HepG2 (cell line): ENCODE data around the gene CA9. TPM values are rescaled to one million over a fixed set of nuclear protein-coding genes. Genes with fewer than 3 reads are reported as not detected.
A peak's percentile ranks its signal among the peaks of the same experiment; 100 is the strongest.

Experiments used
- ATAC-seq: fragments of 200-7000 bp; cut with Tn5 transposase; 3 replicates; pipeline ENCODE4 v1.9.1; 2020; ENCODE audit warnings: mild to moderate bottlenecking, moderate library complexity
- BruUV-seq: library from RNA; stranded (reverse); fragments of 400-500 nt; replicated peaks from 2 replicates; lab custom pipeline; 2021; lab: Mats Ljungman, UMichigan
- CTCF ChIA-PET: fragments of 300-600 bp; formaldehyde crosslinking; extraction: SDS; loops from one replicate; lab custom pipeline; 2021; ENCODE audit warnings: low total read pairs, inconsistent platforms, low intra/inter-chr PET ratio; lab: Yijun Ruan, JAX
- POLR2A ChIA-PET: fragments of 350-600 bp; sonication (Branson Sonifier 250); formaldehyde crosslinking; loops from one replicate; lab custom pipeline; 2020; ENCODE audit warnings: antibody characterized with exemption, inconsistent platforms; lab: Yijun Ruan, JAX
- DNase-seq: peaks from one replicate; pipeline ENCODE4 v3.0.0-alpha.2; 2015; ENCODE audit warnings: low spot score
- FAIRE-seq: peaks from 3 replicates; lab custom pipeline; 2011; peaks lifted over from hg19 to GRCh38; lab: Jason Lieb, UNC
- H2AFZ ChIP-seq: one replicate; pipeline ENCODE4 v1.6.1; 2011; ENCODE audit warnings: low read length, inconsistent platforms
- H3K27ac ChIP-seq: fragments of 300-600 bp; 3 replicates; pipeline ENCODE4 v1.8.0; 2011; ENCODE audit warnings: mixed run types, mild to moderate bottlenecking, mixed read lengths, low read length, inconsistent platforms; ENCODE audit not compliant: insufficient read depth; ENCODE audit errors: extremely low read length
- H3K27me3 ChIP-seq, 2 experiments: fragments of 200-600 bp in 1 of 2; 2 replicates in 1 of 2; 3 replicates in 1 of 2; pipeline versions ENCODE4 v1.6.0 to v1.8.0; 2011; ENCODE audit warnings: low read length in 2 of 2, mild to moderate bottlenecking in 2 of 2, moderate library complexity in 2 of 2, inconsistent platforms in 1 of 2; ENCODE audit not compliant: insufficient read depth in 2 of 2, control insufficient read depth in 1 of 2
- H3K36me3 ChIP-seq, 2 experiments: fragments of 200-600 bp in 1 of 2; replicated peaks in 1 of 2; 2 replicates in 1 of 2; 3 replicates in 1 of 2; pipeline versions ENCODE4 v1.5.1 to v1.8.0; 2011; ENCODE audit warnings: low read length in 2 of 2, inconsistent platforms in 1 of 2; ENCODE audit not compliant: insufficient read depth in 2 of 2, control insufficient read depth in 1 of 2
- H3K4me1 ChIP-seq: 2 replicates; pipeline ENCODE4 v1.5.1; 2012; ENCODE audit warnings: low read length, inconsistent platforms; ENCODE audit not compliant: insufficient read depth
- H3K4me2 ChIP-seq: 2 replicates; pipeline ENCODE4 v1.6.0; 2011; ENCODE audit warnings: low read depth, low read length, inconsistent platforms
- H3K4me3 ChIP-seq, 3 experiments: fragments of 200-600 bp in 1 of 3; sonication (generic), shearing (Covaris generic) in 1 of 3; replicated peaks in 1 of 3; 2 replicates each; pipeline ENCODE4 v1.5.1; 2011 to 2016; ENCODE audit warnings: low read length in 3 of 3, inconsistent platforms in 2 of 3, low read depth in 2 of 3, mild to moderate bottlenecking in 2 of 3, control low read depth in 1 of 3, mixed read lengths in 1 of 3; ENCODE audit not compliant: insufficient read depth in 1 of 3
- H3K79me2 ChIP-seq: one replicate; pipeline ENCODE4 v1.6.1; 2011; ENCODE audit warnings: low read length, inconsistent platforms; ENCODE audit not compliant: insufficient read depth
- H3K9ac ChIP-seq: 2 replicates; pipeline ENCODE4 v1.6.0; 2011; ENCODE audit warnings: mild to moderate bottlenecking, low read depth, low read length, inconsistent platforms; ENCODE audit not compliant: insufficient read depth
- H3K9me3 ChIP-seq: 2 replicates; pipeline ENCODE4 v1.5.1; 2012; ENCODE audit warnings: mild to moderate bottlenecking, low read length
- H4K20me1 ChIP-seq: 2 replicates; pipeline ENCODE4 v1.6.0; 2011; ENCODE audit warnings: inconsistent platforms, mild to moderate bottlenecking, low read length, moderate library complexity; ENCODE audit not compliant: insufficient read depth
- HMG20B ChIP-seq: conservative IDR thresholded peaks from 2 replicates; pipeline ENCODE4 v1.6.1; 2016; ENCODE audit warnings: missing genetic modification reagents, missing compliant biosample characterization
- MEF2D ChIP-seq: sonication (generic); formaldehyde crosslinking; IDR thresholded peaks from 2 replicates; pipeline ENCODE4 v1.5.1; 2020; ENCODE audit warnings: mild to moderate bottlenecking, missing genetic modification reagents
- NFE2L2 ChIP-seq: fragments of 150-350 bp; IDR thresholded peaks from 2 replicates; pipeline ENCODE4 v1.6.1; 2014; ENCODE audit warnings: low read length
- RXRB ChIP-seq: IDR thresholded peaks from 2 replicates; pipeline ENCODE4 v1.6.1; 2016; ENCODE audit warnings: borderline replicate concordance, missing genetic modification reagents, missing compliant biosample characterization
- THAP11 ChIP-seq: IDR thresholded peaks from 2 replicates; pipeline ENCODE4 v1.6.1; 2016; ENCODE audit warnings: missing biosample characterization, missing genetic modification reagents
- ZNF775 ChIP-seq: sonication (generic); formaldehyde crosslinking; IDR thresholded peaks from 2 replicates; pipeline ENCODE4 v1.4.0; 2020; ENCODE audit warnings: missing genetic modification reagents, mild to moderate bottlenecking, moderate library complexity, borderline replicate concordance
- ZSCAN25 ChIP-seq: sonication (generic); formaldehyde crosslinking; IDR thresholded peaks from 2 replicates; pipeline ENCODE4 v1.8.0; 2022; ENCODE audit warnings: mild to moderate bottlenecking, missing genetic modification reagents
- WGBS: methylation state at CpG from one replicate; pipeline ENCODE4 v1.1.6; 2017; ENCODE audit warnings: low lambda C conversion rate; 5-methylcytosine and 5-hydroxymethylcytosine counted together
- in situ Hi-C: cut with HindIII; loops from 2 replicates; pipeline ENCODE4 v1.10.0; 2017; ENCODE audit warnings: low pct_unique_long_range_greater_than_20kb; ENCODE audit not compliant: extremely low pct_ligation_motif_present
- intact Hi-C: fragments of 100-400 bp; cut with micrococcal nuclease; formaldehyde crosslinking; loops from one replicate; pipeline ENCODE4 v1.10.0; 2022; ENCODE audit not compliant: unreplicated experiment
- polyA plus RNA-seq, 8 experiments: library from polyadenylated mRNA; depleted of rRNA in 3 of 8; stranded (reverse) in 7 of 8; unstranded in 1 of 8; fragments of >200 nt; fragmentation: Illumina TruSeq in 4 of 8; extraction: Trizol in 4 of 8; gene quantifications; 2 replicates each; pipeline versions ENCODE4 v1.2.1 to v1.2.3, GENCODE V29; 2011 to 2016; ENCODE audit warnings: low read depth in 4 of 8, missing spikeins in 1 of 8, mixed read lengths in 1 of 8; ENCODE audit not compliant: insufficient read depth in 1 of 8
- total RNA-seq, 5 experiments: library from RNA; depleted of rRNA; stranded (reverse); fragments of >200 nt; fragmentation: Illumina TruSeq; extraction: Trizol; gene quantifications; 2 replicates each; pipeline ENCODE4 v1.2.3, GENCODE V29; 2016; ENCODE audit warnings: low read depth in 1 of 5
- TF ChIP-seq, protein P1 (sequence below): sonication (generic); formaldehyde crosslinking; IDR thresholded peaks from 2 replicates; pipeline ENCODE4 v1.4.0; 2020; ENCODE audit warnings: missing genetic modification reagents
- TF ChIP-seq, protein P2 (sequence below): sonication (generic); formaldehyde crosslinking; conservative IDR thresholded peaks from 2 replicates; pipeline ENCODE4 v1.4.0; 2020; ENCODE audit warnings: missing genetic modification reagents
- TF ChIP-seq, protein P3 (sequence below): IDR thresholded peaks from 2 replicates; pipeline ENCODE4 v1.6.1; 2018; ENCODE audit warnings: missing genetic modification reagents
- TF ChIP-seq, protein P4 (sequence below): sonication (generic); formaldehyde crosslinking; IDR thresholded peaks from 2 replicates; pipeline ENCODE4 v1.8.0; 2022; ENCODE audit warnings: low read depth, missing genetic modification reagents
- TF ChIP-seq, protein P5 (sequence below): sonication (generic); formaldehyde crosslinking; IDR thresholded peaks from 2 replicates; pipeline ENCODE4 v1.5.0; 2020; ENCODE audit warnings: mild to moderate bottlenecking, missing genetic modification reagents
- TF ChIP-seq, protein P6 (sequence below): sonication (generic); formaldehyde crosslinking; IDR thresholded peaks from 2 replicates; pipeline ENCODE4 v1.4.0; 2020; ENCODE audit warnings: mild to moderate bottlenecking, missing genetic modification reagents

The CA9 gene
- total and polyA plus RNA-seq, 2 of the 13 experiments (the other 11 are each of a cell fraction or from before 2014, with no cell fraction given): 0.13 to 152 TPM

DNA sequence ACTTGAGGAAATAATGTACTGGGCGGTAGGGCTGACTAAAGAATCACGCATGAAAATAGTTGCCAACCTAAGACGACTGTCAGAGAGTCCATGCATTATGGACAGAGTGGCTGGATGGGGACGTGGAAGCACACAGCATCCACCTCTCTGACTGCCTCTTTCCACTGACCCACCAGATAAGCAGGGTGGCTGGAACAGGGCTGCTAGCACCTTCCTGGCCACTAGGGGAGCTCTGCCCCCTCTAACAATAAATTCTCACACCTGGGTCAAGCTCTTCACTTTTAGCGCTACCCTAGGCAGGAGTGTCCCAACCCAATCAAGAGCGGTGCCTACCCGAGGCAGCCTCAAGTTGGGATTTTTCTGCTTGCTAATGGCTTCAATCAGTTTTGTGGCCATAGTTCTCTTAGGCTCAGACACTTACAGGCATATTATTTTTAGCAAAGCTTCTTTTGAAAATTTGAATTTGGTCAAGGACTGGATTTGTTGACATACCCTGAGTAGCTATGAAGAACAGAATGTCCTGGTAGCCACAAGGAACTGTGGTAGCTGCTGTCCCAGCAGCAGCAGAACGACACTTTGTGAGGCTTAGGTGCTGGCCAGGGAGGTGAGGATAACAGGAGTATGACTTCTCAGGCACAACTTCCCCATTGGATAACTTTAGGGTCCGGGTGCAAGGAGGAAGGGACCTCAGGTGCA is 22.9 kb downstream of the CA9 start:
- peak; percentile 92 for ATAC-seq
- 47% methylated on average over 8 of the region's 9 CpGs for WGBS
- Histone ChIP-seq H3K27ac (no peak overlapping the region), H3K27me3 (no peaks in the 10 kb centered on the region), H3K4me3 (no peak overlapping the region), H4K20me1 (no peaks in the 10 kb centered on the region), H3K36me3 (peaks cover 24 to 49% of the 10 kb centered on the region in 2 experiments; a peak in 4 of 5 replicates), H3K4me2 (no peak overlapping the region), H3K79me2 (no peaks in the 10 kb centered on the region), H3K9me3 (no peaks in the 10 kb centered on the region), H3K4me1 (peaks cover 19% of the 10 kb centered on the region), H3K9ac (no peak overlapping the region), H2AFZ (no peak overlapping the region)
- BruUV-seq: no TSS peak
- intact Hi-C loops: loop anchor here (2.0 to 10.0 kb wide), 2 partner anchors 36 to 52 kb away; no protein-coding TSS in a partner anchor
- in situ Hi-C loops: loop anchor here (5.0 kb wide), 1 partner anchor 34 kb away; no protein-coding TSS in a partner anchor
- CTCF ChIA-PET: interaction anchor here (1.5 kb wide), 2 partner anchors 31 to 38 kb away, joined by 5 to 9 read pairs; partner anchors contain the start of genes ARHGEF39, CCDC107 and RMRP
- POLR2A ChIA-PET: interaction anchor here (0.6 to 2.3 kb wide), 13 partner anchors 9 to 60 kb away, joined by 3 to 12 read pairs (median 7); partner anchors contain the start of genes ARHGEF39, CA9, CCDC107 and CREB3
- FAIRE-seq: peak; percentile 64
- DNase-seq: peak; percentile 59
- no peak for TF ChIP-seq NFE2L2
- no peak for TF ChIP-seq ZSCAN25 (CRISPR knock-in tag)
- TF ChIP-seq, protein P1, sequence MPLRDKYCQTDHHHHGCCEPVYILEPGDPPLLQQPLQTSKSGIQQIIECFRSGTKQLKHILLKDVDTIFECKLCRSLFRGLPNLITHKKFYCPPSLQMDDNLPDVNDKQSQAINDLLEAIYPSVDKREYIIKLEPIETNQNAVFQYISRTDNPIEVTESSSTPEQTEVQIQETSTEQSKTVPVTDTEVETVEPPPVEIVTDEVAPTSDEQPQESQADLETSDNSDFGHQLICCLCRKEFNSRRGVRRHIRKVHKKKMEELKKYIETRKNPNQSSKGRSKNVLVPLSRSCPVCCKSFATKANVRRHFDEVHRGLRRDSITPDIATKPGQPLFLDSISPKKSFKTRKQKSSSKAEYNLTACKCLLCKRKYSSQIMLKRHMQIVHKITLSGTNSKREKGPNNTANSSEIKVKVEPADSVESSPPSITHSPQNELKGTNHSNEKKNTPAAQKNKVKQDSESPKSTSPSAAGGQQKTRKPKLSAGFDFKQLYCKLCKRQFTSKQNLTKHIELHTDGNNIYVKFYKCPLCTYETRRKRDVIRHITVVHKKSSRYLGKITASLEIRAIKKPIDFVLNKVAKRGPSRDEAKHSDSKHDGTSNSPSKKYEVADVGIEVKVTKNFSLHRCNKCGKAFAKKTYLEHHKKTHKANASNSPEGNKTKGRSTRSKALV (CRISPR knock-in tag): no peak
- no peak for TF ChIP-seq HMG20B (CRISPR knock-in tag)
- TF ChIP-seq, protein P2, sequence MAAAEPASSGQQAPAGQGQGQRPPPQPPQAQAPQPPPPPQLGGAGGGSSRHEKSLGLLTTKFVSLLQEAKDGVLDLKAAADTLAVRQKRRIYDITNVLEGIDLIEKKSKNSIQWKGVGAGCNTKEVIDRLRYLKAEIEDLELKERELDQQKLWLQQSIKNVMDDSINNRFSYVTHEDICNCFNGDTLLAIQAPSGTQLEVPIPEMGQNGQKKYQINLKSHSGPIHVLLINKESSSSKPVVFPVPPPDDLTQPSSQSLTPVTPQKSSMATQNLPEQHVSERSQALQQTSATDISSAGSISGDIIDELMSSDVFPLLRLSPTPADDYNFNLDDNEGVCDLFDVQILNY: no peak
- TF ChIP-seq RXRB (CRISPR knock-in tag): peak; percentile 22; the same call in 1 of the 2 replicates
- TF ChIP-seq, protein P3, sequence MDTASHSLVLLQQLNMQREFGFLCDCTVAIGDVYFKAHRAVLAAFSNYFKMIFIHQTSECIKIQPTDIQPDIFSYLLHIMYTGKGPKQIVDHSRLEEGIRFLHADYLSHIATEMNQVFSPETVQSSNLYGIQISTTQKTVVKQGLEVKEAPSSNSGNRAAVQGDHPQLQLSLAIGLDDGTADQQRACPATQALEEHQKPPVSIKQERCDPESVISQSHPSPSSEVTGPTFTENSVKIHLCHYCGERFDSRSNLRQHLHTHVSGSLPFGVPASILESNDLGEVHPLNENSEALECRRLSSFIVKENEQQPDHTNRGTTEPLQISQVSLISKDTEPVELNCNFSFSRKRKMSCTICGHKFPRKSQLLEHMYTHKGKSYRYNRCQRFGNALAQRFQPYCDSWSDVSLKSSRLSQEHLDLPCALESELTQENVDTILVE (CRISPR knock-in tag): no peak
- TF ChIP-seq, protein P4, sequence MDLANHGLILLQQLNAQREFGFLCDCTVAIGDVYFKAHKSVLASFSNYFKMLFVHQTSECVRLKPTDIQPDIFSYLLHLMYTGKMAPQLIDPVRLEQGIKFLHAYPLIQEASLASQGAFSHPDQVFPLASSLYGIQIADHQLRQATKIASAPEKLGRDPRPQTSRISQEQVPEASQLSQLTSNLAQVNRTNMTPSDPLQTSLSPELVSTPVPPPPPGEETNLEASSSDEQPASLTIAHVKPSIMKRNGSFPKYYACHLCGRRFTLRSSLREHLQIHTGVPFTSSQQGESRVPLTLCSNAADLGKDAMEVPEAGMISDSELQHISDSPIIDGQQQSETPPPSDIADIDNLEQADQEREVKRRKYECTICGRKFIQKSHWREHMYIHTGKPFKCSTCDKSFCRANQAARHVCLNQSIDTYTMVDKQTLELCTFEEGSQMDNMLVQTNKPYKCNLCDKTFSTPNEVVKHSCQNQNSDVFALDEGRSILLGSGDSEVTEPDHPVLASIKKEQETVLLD (CRISPR knock-in tag): no peak
- TF ChIP-seq ZNF775 (CRISPR knock-in tag): no peak
- TF ChIP-seq, protein P5, sequence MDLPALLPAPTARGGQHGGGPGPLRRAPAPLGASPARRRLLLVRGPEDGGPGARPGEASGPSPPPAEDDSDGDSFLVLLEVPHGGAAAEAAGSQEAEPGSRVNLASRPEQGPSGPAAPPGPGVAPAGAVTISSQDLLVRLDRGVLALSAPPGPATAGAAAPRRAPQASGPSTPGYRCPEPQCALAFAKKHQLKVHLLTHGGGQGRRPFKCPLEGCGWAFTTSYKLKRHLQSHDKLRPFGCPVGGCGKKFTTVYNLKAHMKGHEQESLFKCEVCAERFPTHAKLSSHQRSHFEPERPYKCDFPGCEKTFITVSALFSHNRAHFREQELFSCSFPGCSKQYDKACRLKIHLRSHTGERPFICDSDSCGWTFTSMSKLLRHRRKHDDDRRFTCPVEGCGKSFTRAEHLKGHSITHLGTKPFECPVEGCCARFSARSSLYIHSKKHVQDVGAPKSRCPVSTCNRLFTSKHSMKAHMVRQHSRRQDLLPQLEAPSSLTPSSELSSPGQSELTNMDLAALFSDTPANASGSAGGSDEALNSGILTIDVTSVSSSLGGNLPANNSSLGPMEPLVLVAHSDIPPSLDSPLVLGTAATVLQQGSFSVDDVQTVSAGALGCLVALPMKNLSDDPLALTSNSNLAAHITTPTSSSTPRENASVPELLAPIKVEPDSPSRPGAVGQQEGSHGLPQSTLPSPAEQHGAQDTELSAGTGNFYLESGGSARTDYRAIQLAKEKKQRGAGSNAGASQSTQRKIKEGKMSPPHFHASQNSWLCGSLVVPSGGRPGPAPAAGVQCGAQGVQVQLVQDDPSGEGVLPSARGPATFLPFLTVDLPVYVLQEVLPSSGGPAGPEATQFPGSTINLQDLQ: no peak
- TF ChIP-seq MEF2D: no peak
- TF ChIP-seq THAP11 (CRISPR knock-in tag): peak; percentile 62; the same call in 1 of the 2 replicates
- TF ChIP-seq, protein P6, sequence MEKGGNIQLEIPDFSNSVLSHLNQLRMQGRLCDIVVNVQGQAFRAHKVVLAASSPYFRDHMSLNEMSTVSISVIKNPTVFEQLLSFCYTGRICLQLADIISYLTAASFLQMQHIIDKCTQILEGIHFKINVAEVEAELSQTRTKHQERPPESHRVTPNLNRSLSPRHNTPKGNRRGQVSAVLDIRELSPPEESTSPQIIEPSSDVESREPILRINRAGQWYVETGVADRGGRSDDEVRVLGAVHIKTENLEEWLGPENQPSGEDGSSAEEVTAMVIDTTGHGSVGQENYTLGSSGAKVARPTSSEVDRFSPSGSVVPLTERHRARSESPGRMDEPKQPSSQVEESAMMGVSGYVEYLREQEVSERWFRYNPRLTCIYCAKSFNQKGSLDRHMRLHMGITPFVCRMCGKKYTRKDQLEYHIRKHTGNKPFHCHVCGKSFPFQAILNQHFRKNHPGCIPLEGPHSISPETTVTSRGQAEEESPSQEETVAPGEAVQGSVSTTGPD: no peak
